Occipital lobe (tissue), 2 donors: ENCODE results near the gene EVC2. TPM values are rescaled to one million over a fixed set of nuclear protein-coding genes. Genes with fewer than 3 reads are reported as not detected.

Source experiments
- DNase-seq: peaks from one replicate; lab custom pipeline; 2025; lab: John Stamatoyannopoulos, UW
- total RNA-seq: library from RNA; depleted of rRNA; stranded (reverse); fragments of >200 nt; gene quantifications from one replicate; pipeline ENCODE4 v1.2.3, GENCODE V29; 2014

Gene EVC2
- total RNA-seq, 1 donor from 2014 or later = 2.5 TPM

DNA sequence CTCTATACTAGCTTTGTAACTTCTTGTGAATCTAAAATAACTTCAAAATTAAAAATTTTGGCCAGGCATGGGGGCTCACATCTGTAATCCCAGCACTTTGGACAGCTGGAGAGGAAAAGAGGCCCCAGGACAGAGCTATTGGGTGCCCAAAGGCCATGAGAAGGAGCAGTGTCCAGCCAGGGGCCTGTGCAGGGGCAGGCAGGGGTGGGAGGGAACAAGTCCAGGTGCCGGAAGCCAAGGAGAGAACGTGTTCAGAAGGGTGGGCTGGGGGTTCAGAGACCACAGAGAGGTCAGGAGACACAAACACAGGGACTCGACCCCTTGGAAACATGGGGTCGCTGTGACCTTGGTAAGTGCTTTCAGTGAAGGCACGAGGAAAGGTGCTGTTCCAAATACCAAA lies 138.9 kb downstream of the EVC2 start:
- DNase-seq = no peak

DNA sequence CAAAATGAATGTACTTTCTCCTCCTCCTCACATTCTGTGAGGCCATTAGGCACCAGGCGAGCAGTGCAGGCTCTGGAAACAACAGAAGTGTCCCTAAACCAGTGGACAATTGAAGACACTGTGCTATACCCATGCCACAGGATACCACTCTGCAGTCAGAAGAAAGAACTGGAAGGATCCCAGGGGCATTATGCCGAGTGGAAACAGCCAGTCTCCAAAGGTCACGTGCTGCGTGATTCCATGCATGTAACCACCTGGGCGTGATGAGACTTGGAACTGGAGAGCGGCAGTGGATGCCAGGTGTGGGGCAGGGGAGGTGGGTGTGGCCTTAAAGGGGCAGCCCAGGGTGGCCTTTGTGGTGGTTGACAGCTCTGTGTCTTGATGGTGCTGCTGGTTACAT lies 139.4 kb downstream of the EVC2 start:
- no peak for DNase-seq

DNA sequence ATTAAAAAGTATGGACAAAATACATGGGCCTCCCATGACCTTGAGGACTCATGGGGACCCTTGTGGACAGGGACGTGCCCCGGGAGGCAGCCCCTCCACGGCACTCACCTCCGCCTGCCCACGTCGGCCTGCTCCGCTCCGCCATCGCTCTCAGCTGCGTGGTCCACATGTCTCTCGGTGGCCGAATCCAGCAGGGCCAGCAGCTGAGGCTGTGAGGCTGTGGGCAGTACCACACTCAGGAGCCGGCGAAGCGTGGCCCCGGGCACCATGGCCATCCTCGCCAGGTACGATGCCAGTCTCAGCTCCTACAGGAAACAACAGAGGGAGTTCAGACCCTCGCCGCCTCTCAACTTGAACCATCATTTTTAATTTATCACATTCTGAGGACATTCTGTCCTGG lies 140.0 kb downstream of the EVC2 start:
- DNase-seq = no peak

DNA sequence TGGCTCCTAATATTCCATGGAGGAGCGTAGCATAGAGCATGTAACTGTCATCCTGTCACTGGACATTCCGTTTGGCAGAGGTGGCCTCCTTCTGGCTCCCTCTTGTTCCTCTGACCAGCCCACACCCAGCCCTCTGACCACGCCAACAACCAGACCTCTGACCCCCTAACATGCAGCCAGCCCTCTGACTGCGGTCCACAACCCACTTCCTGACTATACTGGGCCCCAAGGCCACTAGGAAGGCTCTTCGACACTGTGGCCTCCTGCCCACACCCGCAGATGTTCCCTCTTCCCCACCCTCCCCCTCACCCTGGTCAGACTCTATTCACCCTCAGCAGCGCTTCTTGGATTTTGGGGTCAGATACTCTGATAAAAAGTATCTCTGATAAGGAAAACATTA lies 141.4 kb downstream of the EVC2 start:
- no peak for DNase-seq

DNA sequence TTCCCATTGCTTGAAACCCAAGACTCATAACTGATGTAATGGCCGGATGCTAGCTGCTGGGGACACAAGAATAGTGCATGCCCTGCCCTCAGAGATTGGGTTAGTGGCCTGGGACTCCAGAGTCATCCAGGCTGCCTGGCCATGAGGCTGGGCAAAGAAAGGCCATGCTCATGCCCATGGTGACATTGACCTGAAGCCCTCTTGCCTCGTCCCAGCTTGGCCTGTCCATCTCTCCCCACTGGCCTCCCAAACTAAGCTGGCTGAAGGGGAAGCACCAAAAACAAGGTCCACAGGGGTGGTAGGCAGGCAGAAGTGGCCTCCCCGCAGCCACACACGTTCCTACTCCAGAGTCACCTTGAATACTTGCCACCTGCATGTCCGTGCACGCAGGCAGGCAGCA lies 141.8 kb downstream of the EVC2 start:
- DNase-seq = no peak

DNA sequence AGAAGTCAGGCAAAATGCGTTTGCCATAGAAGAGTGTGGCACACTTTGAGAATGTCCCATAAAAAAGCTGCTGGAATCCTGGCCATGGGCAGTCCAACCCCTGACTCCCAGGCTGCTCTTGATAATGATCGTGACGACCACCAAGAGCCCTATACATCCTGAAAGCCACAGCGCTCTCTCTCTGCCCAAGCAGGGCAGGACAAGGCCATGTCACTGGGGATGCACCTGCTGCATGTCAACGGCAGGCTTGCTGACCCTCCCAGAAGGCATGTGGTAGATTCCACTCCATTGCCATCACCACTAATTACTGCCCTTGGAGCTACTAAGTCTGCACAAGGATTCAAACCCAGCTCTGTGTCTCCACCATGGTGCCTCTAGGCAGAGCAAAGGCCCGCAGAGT lies 144.5 kb downstream of the EVC2 start:
- DNase-seq = no peak

DNA sequence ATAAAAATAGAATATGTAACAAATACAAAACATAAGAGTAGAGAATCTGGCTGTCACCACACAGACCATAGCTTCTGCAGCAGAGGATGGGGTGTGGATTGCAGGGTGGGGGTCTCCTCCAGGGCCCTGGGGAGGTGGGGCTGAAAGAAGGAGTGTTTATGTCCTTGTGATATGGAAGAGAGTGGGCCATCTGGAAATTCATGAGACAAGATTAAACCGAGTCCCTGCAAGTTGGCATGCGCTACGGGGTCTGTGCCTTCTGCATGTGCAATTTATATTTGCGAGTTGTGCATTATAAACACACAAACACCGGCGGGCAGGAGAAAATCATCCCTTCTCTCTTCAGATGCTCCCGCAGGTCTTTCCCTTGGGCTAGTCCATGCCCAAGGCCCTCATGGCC lies 145.9 kb downstream of the EVC2 start:
- no peak for DNase-seq

DNA sequence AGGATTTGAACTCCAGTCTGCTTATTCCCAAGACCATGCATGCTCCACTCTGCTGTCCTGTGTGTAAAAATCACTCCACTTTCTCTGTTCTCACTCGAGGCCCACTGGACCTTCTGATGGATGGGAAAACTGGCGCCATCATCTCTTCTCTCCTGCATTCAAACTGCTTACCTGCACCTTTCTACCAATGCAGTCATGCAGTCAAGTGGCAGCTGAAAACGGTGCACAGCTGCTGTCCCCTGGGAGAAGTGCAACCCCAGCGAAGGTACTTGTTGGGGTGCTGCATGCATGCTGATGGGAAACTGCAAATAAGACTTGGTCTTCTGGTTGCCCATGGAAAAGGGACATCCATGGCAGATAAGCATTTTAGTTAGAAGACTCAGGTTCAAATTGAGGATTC lies 147.1 kb downstream of the EVC2 start:
- DNase-seq = no peak

DNA sequence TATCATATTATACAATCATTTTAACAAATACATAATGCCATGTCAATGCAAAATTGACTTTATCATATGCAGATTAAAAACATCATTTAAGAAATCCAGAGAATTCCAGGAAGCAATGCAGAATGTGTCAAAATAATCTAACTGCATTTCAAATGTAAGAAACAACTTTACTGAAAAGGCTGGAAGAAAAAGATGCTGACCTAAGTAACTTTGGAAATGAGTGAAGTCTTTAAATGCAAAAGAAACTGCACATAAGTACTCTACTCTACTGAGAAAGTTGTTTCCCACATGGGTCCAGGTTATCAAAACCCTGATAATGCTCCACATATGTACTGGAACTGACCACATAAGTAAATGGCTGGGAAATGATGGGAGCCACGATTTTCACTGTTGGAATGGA lies 149.9 kb downstream of the EVC2 start:
- DNase-seq = no peak

DNA sequence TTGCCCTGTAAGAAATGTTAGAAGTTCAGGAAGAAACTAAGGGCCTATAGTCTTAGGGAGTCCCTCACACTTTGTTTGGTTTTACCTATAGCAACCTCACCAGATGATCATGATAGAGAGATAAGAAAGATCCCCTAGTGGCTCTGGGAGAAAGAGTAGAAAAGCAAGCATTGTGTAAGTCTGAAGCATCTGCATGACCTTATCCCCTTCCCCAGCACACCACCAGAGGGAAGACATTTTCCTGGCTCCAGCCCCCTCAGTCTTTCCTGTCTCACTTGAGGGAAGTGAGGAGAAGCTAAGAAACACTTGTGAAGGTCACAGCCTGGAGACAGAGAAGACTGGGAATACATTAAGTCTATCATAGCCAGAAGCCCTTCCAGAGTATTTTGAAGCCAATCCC lies 154.0 kb downstream of the EVC2 start:
- no peak for DNase-seq

DNA sequence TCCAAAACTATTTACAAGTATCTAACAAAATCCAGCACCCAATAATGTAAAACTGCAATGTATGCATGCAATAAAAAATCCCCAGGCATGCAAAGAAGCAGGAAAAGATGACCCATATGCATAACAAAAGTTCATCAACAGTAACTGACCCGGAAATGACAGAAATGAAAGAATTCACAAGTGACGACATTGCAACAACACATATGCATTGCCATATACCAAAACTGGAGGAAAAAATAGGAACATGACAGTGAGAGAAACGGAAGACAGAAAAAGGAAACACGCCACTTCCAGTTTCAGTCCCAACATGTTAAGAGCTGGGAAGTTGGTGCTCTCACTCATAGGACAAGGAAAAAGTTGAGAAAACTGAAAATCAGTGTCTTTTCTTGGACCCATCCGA lies 154.6 kb downstream of the EVC2 start:
- DNase-seq = no peak

DNA sequence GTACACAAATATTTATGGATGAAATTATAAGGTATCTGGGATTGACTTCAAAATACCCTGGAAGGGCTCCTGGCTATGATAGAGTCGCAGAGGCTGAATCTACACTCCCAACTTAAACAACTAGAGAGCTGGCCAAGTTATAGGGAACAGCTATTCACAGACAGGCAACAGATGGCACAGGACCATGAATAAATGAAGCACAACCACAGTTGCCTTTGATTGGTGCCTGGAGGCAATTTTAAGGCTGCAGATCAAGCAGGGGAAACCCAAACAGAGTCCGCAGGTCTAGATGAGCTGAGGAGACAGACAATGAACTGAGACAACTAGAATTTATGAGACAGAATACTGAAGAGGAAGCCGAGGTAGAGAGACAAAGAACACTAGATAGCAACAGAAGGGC lies 155.9 kb downstream of the EVC2 start:
- DNase-seq = no peak

DNA sequence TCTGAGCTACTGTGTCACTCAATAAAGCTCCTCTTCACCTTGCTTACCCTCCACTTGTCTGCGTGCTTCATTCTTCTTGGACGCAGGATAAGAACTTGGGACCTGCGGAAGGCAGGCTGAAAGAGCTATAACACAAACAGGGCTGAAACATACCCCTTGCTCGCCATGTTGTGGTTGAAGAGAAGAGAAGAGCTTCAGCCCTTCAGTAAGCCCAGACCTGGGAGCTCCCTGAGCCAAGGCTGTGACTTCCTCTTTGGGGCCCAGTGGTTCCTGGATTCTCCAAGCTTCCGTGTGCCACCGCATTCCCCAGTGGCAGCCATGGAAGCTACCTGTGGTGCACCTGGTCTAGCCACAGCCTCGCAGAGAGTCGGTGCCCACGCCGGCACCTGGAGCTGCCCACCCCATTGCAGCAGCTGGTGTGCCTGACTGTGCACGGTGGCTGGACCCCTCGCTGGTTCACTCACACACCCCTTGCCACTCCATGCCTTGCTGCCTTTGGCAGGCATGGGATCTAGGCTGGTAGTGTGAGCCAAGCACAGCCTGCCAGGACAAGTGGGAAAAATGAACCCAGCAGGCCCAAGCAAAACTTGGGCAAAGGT lies 160.6 kb downstream of the EVC2 start:
- no peak for DNase-seq

DNA sequence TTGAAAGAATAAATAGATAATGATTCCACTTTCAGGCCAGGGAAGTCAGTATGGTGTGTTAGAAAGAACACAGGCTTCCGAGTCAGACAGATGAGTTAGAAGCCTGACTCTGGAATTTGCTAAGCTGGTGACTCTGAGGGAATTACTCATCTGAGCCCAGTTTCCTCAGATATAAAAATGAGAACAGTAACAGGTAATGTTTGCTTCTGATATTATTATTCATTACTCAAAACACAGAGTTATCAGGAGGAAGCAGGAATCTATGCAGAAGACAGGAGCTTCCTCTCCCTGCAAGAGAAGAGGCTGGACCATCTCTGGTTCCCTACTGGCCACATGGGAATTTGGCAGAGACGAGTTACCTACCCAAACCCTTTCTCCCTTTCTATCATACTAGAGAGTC lies 163.1 kb downstream of the EVC2 start:
- no peak for DNase-seq

DNA sequence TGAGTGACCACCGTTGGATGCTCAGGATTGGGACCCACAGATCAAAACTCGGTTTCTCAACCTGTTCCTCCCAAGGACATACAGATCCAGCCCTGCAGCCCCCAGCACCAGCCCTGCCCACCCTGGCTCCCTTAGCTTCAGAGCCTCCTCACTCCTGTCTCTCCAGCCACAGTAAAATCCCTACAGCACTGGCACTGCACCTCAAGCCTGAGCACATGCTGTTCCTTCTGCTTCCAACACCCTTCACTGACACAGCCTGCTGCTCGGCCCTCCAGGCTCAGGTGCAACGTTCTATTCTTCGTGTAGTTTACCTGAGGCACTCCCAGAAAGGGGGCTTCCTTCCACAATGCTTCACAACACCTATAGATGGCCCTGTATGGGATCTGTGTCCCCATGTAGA lies 163.6 kb downstream of the EVC2 start:
- no peak for DNase-seq

DNA sequence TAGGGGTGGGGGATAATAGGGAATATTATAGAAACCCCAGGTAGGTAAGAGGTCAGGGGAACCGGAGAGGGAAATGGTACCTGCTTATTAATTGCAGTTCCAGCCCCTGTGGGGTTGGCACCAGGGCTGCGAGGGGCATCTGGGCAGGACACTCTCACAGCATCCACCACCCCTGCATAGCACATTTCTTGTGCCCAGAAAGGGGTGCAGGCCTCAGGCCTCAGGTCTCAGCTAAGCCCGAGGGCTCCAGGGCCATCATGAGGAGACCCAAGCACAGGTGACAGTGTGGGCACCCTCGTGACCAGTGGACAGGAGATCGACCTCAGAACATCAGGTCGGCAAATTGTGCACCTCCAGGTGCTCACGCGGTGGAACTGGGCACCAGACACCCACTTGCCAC lies 164.7 kb downstream of the EVC2 start:
- no peak for DNase-seq

DNA sequence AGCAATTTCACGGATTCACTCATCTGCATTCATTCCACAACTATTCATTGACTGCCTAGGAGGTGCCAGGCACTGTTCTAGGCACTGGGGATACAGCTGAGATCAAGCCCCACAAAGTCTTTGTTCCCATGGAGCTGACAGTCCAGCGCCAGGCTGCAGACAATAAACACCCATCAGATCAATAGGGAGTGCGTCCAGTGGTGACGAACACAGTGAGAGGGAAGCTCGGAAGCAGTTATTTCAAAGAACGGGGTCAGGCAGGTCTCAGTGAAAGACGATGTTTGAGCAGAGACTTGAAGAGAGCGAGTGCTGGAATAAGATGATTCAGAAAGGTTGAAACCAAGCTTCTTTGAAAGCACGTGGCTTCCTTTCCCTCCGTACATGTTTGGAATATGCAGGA lies 167.2 kb downstream of the EVC2 start:
- no peak for DNase-seq

DNA sequence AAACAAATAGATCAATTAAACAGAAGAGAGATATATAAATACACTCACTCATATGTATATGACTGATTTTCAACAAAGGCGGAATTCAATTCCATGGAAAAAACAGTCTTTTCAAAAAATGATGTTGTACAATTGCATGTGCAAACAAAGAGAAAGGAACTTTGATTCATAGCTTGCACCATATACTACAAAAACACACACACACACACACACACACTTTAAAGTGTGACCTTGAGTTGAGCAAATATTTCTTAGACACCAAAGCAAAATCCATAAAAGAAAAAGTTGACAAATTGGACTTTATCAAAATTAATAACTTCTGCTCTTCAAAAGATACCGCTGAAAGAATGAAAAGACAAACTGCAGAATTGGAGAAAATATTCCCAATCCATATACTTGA lies 168.8 kb downstream of the EVC2 start:
- no peak for DNase-seq

DNA sequence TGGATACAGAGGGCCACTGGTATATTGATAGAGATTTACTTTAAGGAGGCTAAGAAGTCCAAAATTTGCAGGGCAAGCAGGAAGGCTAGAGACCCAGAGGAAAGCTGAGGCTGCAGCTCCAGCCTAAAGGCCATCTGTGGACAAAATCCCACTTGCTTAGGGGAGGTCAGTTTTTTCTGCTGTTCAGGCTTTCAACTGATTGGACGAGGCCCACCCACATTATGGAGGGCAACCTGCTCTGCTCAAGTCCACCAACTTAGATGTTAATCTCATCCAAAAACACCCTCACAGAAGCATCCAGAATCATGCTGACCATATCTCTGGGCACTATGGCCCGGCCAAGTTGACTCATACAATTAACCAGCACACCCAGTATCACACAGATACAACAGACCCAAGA lies 176.3 kb downstream of the EVC2 start:
- DNase-seq = no peak

DNA sequence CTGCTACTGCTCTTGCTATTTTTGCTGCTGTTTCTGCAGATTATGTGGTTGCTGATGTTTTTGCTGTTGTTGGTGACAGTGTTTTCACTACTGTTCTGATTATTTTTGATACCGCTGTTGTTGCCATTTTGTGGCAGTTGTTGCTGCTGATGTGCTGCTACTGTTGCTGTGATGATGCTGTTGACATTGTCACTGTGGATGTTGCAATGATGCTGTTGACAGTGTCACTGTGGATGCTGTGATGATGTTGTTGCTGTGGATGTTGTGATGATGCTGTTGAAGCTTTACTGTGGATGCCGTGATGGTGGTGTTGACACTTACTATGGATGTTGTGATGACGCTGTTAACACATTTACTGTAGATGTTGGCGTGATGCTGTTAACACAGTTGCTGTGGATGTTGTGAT lies 180.3 kb downstream of the EVC2 start:
- DNase-seq = no peak

DNA sequence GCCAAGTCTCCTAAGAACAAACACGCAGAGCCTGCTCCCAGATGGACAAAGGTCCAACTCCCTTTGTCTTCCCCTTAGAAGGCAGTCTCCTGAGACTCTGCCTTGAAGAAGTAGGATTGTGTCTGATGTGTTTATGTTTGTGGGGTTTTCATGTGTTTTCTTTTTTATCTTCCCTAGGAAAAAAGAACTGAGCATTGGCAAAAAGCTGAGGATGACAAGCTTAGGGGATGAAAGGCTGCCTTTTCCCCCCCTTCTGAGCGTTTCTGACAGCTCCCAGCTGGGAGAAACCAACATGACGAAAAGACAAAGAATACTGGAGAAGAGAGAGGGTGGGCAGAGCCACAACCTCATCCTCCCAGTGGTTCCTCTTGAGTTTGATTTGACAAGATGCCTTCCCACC lies 181.1 kb downstream of the EVC2 start:
- no peak for DNase-seq

DNA sequence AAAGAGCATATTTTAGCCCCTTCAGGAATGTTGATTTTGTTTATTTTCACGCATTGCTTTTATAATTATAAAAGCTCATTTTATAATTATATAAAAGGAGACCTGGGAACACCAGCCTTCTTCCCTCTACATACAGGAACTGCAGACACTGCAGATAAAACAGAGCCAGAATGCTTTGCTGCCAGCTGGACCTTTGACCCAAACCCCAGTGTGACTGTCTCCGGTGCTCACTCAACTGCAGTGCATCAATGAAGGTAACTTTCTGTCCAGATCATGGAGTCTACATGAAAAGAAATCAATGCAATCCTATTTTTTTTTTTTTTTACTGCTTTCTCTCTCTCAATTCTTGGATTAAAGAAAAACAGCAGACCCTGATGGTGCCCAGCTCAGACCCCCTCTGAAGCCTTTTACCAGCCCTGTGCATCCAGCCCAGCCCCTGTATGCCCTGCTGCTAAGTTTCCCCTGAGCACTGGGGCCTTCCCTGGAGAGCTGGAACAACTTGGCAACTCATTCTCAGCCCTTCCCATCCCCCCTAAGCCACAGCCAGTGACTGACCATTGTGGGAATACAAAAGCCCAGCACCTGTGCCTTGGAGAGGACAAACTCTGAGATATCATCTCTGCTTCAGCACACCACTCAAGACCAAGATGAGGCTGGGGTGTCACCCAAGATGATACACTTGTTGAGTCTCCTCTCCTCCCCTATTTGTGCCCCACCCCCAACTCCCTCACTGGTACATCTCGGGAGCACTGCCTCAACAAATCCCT lies 182.1 kb downstream of the EVC2 start:
- DNase-seq = no peak

DNA sequence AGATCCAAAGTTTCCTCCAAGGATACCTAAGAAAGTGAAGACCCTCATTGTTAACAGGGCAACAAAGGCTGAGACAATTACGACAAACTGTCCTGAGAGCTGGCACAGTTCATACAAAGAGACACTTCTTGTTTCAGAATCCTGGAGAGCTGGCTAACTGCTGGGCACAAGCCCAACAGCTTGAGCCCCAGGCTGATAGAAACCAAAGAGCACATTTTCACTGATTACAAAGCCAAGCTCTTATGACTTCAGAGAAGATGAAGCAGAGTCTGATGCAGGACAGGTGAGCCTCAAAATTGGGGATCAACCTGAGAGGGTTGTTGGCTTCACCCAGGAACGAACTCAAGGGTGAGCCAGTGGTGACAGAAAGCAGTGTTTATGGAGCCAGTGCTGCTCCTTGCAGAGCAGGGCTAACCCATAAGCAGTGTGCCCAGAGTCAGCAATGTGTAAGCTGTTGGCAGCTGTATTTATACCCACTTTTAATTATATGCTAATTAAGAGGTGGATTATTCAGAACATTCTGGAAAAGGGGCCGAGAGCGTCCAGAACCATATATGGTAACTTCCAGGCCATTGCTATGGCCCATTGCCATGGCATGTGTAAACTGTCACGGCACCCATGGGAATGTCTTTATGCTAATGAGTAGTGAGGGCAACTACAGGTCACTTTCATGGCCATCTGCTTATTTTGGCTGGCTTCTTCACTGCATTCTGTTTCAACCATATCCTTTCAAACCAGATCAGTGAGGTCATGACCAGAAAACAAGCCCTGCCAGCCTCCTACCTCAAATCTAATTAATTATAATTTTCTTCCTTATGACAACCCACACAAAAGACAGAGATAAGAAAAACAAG lies 183.7 kb downstream of the EVC2 start:
- no peak for DNase-seq
